ENCODE results near the gene EPHB1.
"Not testable (repeated sequence)": the region's sequence is repeated elsewhere in the genome, so short reads cannot be mapped to it uniquely, and the experiment has no call there.

The EPHB1 gene

GRCh38 chr3:134955874-134956273, 160.8 kb downstream of the EPHB1 start:
- DNase-seq (ENCODE audit: low read depth): no peak

GRCh38 chr3:134956395-134956794, 161.3 kb downstream of the EPHB1 start:
- DNase-seq (ENCODE audit: low read depth): no peak

GRCh38 chr3:134956844-134957243, 161.8 kb downstream of the EPHB1 start:
- no peak for DNase-seq (ENCODE audit: low read depth)

GRCh38 chr3:134959516-134959915, 164.5 kb downstream of the EPHB1 start:
- no peak for DNase-seq (ENCODE audit: low read depth)

GRCh38 chr3:134964226-134964625, 169.2 kb downstream of the EPHB1 start:
- DNase-seq (ENCODE audit: low read depth): no peak

- DNase-seq (ENCODE audit: low read depth): no peak
These were observed 170.9 kb downstream of the EPHB1 start for GRCh38 chr3:134965865-134966481.

- no peak for DNase-seq (ENCODE audit: low read depth)
These were observed 175.8 kb downstream of the EPHB1 start for GRCh38 chr3:134970895-134971294.

GRCh38 chr3:134971306-134971705, 176.2 kb downstream of the EPHB1 start:
- no peak for DNase-seq (ENCODE audit: low read depth)

- not testable (repeated sequence) for DNase-seq (ENCODE audit: low read depth)
These were observed 176.8 kb downstream of the EPHB1 start for GRCh38 chr3:134971907-134972306.

GRCh38 chr3:134972836-134973455, 177.9 kb downstream of the EPHB1 start:
- no peak for DNase-seq (ENCODE audit: low read depth)

GRCh38 chr3:134974624-134975023, 179.6 kb downstream of the EPHB1 start:
- no peak for DNase-seq (ENCODE audit: low read depth)

GRCh38 chr3:134976948-134977347, 181.9 kb downstream of the EPHB1 start:
- no peak for DNase-seq (ENCODE audit: low read depth)

GRCh38 chr3:134978658-134979057, 183.6 kb downstream of the EPHB1 start:
- DNase-seq (ENCODE audit: low read depth): no peak

- DNase-seq (ENCODE audit: low read depth): no peak
These were observed 191.0 kb downstream of the EPHB1 start for GRCh38 chr3:134985864-134986715.

GRCh38 chr3:134988666-134989065, 193.6 kb downstream of the EPHB1 start:
- no peak for DNase-seq (ENCODE audit: low read depth)

GRCh38 chr3:134991003-134991402, 195.9 kb downstream of the EPHB1 start:
- DNase-seq (ENCODE audit: low read depth): no peak

- DNase-seq (ENCODE audit: low read depth): no peak
These were observed 196.5 kb downstream of the EPHB1 start for GRCh38 chr3:134991472-134992010.

- DNase-seq (ENCODE audit: low read depth): no peak
These were observed 197.1 kb downstream of the EPHB1 start for GRCh38 chr3:134992180-134992579.

- no peak for DNase-seq (ENCODE audit: low read depth)
These were observed 197.5 kb downstream of the EPHB1 start for GRCh38 chr3:134992586-134992985.

- DNase-seq (ENCODE audit: low read depth): no peak
These were observed 198.0 kb downstream of the EPHB1 start for GRCh38 chr3:134993011-134993410.

GRCh38 chr3:134998158-134998557, 203.1 kb downstream of the EPHB1 start:
- no peak for DNase-seq (ENCODE audit: low read depth)

GRCh38 chr3:134998855-134999254, 203.8 kb downstream of the EPHB1 start:
- DNase-seq (ENCODE audit: low read depth): no peak

GRCh38 chr3:135000465-135000864, 205.4 kb downstream of the EPHB1 start:
- no peak for DNase-seq (ENCODE audit: low read depth)
